Measurements from ENCODE around the gene UFSP1. TPM values are rescaled to one million over a fixed set of nuclear protein-coding genes. Genes with fewer than 3 reads are reported as not detected.
A peak's percentile ranks its signal among the peaks of the same experiment; 100 is the strongest.

Gene UFSP1
- total and polyA plus RNA-seq, 5 donors from 2014 or later: 0.39 to 4.8 (median 1.4) TPM

GRCh38 chr7:100888291-100888987, 1.1 kb downstream of the UFSP1 start:
- Mint-ChIP-seq H3K4me1 (peaks cover 0 to 54% (median 31%) of the 10 kb centered on the region in 4 donors), H3K9me3 (peaks cover 0 to 2% (median 0%) of the 10 kb centered on the region in 7 donors), H3K27me3 (peaks cover 32% of the 10 kb centered on the region), H3K36me3 (peaks cover 45% of the 10 kb centered on the region), H3K4me3 (peak overlapping the region; percentile 86 to 92 (median 88)), H3K27ac (peak overlapping the region; percentile 96 to 97 (median 96))
- Histone ChIP-seq H3K4me1 (ENCODE audit: control insufficient read depth, insufficient read depth, low read length, poor library complexity, severe bottlenecking) (peaks cover 36% of the 10 kb centered on the region), H3K4me3 (ENCODE audit: low read depth, low read length) (peak overlapping the region; percentile 31), H3K9me3 (ENCODE audit: control insufficient read depth in 2 of 2, low read length in 2 of 2) (no peaks in the 10 kb centered on the region), H3K27me3 (ENCODE audit: control insufficient read depth, insufficient read depth, low read length) (no peaks in the 10 kb centered on the region), H3K27ac (ENCODE audit: insufficient read depth, low read length, poor library complexity, severe bottlenecking) (peak overlapping the region; percentile 78), H3K36me3 (ENCODE audit: control insufficient read depth, insufficient read depth, low read length) (peaks cover 38% of the 10 kb centered on the region)
- no peak for ATAC-seq (ENCODE audit: low read depth in 2 of 2)
- no peak for DNase-seq

GRCh38 chr7:100887516-100888290, 1.8 kb downstream of the UFSP1 start:
- Mint-ChIP-seq H3K4me3 (peak overlapping the region; percentile 86 to 92 (median 88)), H3K27me3 (peaks cover 28% of the 10 kb centered on the region), H3K9me3 (peaks cover 0 to 2% (median 0%) of the 10 kb centered on the region in 7 donors), H3K4me1 (peaks cover 0 to 56% (median 32%) of the 10 kb centered on the region in 4 donors), H3K27ac (peak overlapping the region; percentile 96 to 97 (median 96)), H3K36me3 (peaks cover 51% of the 10 kb centered on the region)
- no peaks in the 10 kb centered on the region for H3K27me3 ChIP-seq (ENCODE audit: control insufficient read depth, insufficient read depth, low read length)
- H3K36me3 ChIP-seq (ENCODE audit: control insufficient read depth, insufficient read depth, low read length): peaks cover 45% of the 10 kb centered on the region
- H3K4me3 ChIP-seq (ENCODE audit: low read depth, low read length): peak overlapping the region; percentile 48
- DNase-seq (peak; percentile 49 to 84 (median 63)), ATAC-seq (ENCODE audit: low read depth in 2 of 2) (peak; percentile 24 to 37)
- H3K27ac ChIP-seq (ENCODE audit: insufficient read depth, low read length, poor library complexity, severe bottlenecking): peak overlapping the region; percentile 78
- peaks cover 36% of the 10 kb centered on the region for H3K4me1 ChIP-seq (ENCODE audit: control insufficient read depth, insufficient read depth, low read length, poor library complexity, severe bottlenecking)
- no peaks in the 10 kb centered on the region for H3K9me3 ChIP-seq (ENCODE audit: control insufficient read depth in 2 of 2, low read length in 2 of 2)

- Histone ChIP-seq H3K4me3 (ENCODE audit: low read depth, low read length) (peak overlapping the region; percentile 48), H3K27ac (ENCODE audit: insufficient read depth, low read length, poor library complexity, severe bottlenecking) (peak overlapping the region; percentile 78), H3K9me3 (ENCODE audit: control insufficient read depth in 2 of 2, low read length in 2 of 2) (no peaks in the 10 kb centered on the region), H3K36me3 (ENCODE audit: control insufficient read depth, insufficient read depth, low read length) (peaks cover 51% of the 10 kb centered on the region), H3K4me1 (ENCODE audit: control insufficient read depth, insufficient read depth, low read length, poor library complexity, severe bottlenecking) (peaks cover 36% of the 10 kb centered on the region), H3K27me3 (ENCODE audit: control insufficient read depth, insufficient read depth, low read length) (no peaks in the 10 kb centered on the region)
- no peak for ATAC-seq (ENCODE audit: low read depth in 2 of 2)
- Mint-ChIP-seq H3K27ac (peak overlapping the region; percentile 96 to 97 (median 96)), H3K36me3 (peaks cover 56% of the 10 kb centered on the region), H3K4me3 (peak overlapping the region; percentile 86 to 92 (median 88)), H3K4me1 (peaks cover 0 to 55% (median 32%) of the 10 kb centered on the region in 4 donors), H3K9me3 (peaks cover 0 to 2% (median 0%) of the 10 kb centered on the region in 7 donors), H3K27me3 (peaks cover 21% of the 10 kb centered on the region)
- no peak for DNase-seq
Measured at GRCh38 chr7:100886936-100887515, 2.5 kb downstream of the UFSP1 start.

GRCh38 chr7:100886142-100886935, 3.2 kb downstream of the UFSP1 start:
- H3K4me3 Mint-ChIP-seq: peak overlapping the region; percentile 21 to 87 (median 67)
- Histone ChIP-seq H3K9me3 (ENCODE audit: control insufficient read depth in 2 of 2, low read length in 2 of 2) (no peaks in the 10 kb centered on the region), H3K4me3 (ENCODE audit: low read depth, low read length) (no peak overlapping the region), H3K4me1 (ENCODE audit: control insufficient read depth, insufficient read depth, low read length, poor library complexity, severe bottlenecking) (peaks cover 36% of the 10 kb centered on the region), H3K36me3 (ENCODE audit: control insufficient read depth, insufficient read depth, low read length) (peaks cover 58% of the 10 kb centered on the region), H3K27ac (ENCODE audit: insufficient read depth, low read length, poor library complexity, severe bottlenecking) (peak overlapping the region; percentile 78), H3K27me3 (ENCODE audit: control insufficient read depth, insufficient read depth, low read length) (no peaks in the 10 kb centered on the region)
- H3K27me3 Mint-ChIP-seq: peaks cover 14% of the 10 kb centered on the region
- H3K27ac Mint-ChIP-seq: peak overlapping the region in 1 of 3 donors; percentile 67
- peaks cover 57% of the 10 kb centered on the region for H3K36me3 Mint-ChIP-seq
- peaks cover 0 to 2% (median 0%) of the 10 kb centered on the region in 7 donors for H3K9me3 Mint-ChIP-seq
- ATAC-seq (ENCODE audit: low read depth in 2 of 2) (no peak), DNase-seq (no peak)
- peaks cover 0 to 52% (median 28%) of the 10 kb centered on the region in 4 donors for H3K4me1 Mint-ChIP-seq

DNA sequence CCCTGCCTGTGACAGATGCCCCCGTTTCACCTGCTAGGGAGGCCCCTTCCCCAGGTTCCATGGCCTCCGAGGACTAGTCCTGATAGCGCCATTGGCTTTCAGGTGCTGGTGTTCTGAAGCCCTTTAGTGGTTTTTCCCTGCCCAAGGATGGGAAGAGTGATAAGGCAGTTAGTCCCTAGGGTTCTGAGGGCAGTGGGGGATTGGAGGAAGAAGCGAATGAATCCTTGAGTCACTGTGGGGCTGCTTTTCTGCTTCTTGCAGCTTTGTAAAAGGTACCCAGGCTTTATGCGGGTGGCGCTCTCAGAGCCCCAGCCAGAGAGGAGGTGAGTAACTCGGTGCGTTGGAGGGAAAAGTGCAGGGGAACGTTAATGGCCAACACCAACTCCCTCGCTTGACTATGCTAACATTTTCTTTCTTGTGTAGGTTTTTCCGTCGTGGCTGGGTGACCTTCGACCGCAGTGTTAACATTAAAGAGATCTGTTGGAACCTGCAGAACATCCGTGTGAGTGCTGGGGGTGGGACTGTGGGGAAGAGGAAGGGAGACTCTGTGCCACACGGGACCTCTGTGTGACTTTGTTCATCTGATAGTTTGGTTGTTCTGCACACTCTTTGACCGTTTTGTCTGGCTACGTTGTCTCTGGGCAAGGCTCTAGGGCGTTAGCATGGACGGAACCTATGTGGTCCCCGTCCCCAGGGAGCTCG, 3.9 kb downstream of the UFSP1 start:
- H3K9me3 Mint-ChIP-seq: peaks cover 0 to 2% (median 0%) of the 10 kb centered on the region in 7 donors
- Histone ChIP-seq H3K27ac (ENCODE audit: insufficient read depth, low read length, poor library complexity, severe bottlenecking) (no peak overlapping the region), H3K27me3 (ENCODE audit: control insufficient read depth, insufficient read depth, low read length) (no peaks in the 10 kb centered on the region), H3K4me3 (ENCODE audit: low read depth, low read length) (no peak overlapping the region), H3K4me1 (ENCODE audit: control insufficient read depth, insufficient read depth, low read length, poor library complexity, severe bottlenecking) (peaks cover 29% of the 10 kb centered on the region), H3K9me3 (ENCODE audit: control insufficient read depth in 2 of 2, low read length in 2 of 2) (no peaks in the 10 kb centered on the region), H3K36me3 (ENCODE audit: control insufficient read depth, insufficient read depth, low read length) (peaks cover 61% of the 10 kb centered on the region)
- H3K4me1 Mint-ChIP-seq: peaks cover 0 to 50% (median 29%) of the 10 kb centered on the region in 4 donors
- ATAC-seq (ENCODE audit: low read depth in 2 of 2): no peak
- peaks cover 59% of the 10 kb centered on the region for H3K36me3 Mint-ChIP-seq
- H3K27me3 Mint-ChIP-seq: peaks cover 10% of the 10 kb centered on the region
- DNase-seq: no peak
- H3K27ac Mint-ChIP-seq: peak overlapping the region in 2 of 3 donors; percentile 7 to 67
- H3K4me3 Mint-ChIP-seq: peak overlapping the region in 2 of 4 donors; percentile 18 to 83

DNA sequence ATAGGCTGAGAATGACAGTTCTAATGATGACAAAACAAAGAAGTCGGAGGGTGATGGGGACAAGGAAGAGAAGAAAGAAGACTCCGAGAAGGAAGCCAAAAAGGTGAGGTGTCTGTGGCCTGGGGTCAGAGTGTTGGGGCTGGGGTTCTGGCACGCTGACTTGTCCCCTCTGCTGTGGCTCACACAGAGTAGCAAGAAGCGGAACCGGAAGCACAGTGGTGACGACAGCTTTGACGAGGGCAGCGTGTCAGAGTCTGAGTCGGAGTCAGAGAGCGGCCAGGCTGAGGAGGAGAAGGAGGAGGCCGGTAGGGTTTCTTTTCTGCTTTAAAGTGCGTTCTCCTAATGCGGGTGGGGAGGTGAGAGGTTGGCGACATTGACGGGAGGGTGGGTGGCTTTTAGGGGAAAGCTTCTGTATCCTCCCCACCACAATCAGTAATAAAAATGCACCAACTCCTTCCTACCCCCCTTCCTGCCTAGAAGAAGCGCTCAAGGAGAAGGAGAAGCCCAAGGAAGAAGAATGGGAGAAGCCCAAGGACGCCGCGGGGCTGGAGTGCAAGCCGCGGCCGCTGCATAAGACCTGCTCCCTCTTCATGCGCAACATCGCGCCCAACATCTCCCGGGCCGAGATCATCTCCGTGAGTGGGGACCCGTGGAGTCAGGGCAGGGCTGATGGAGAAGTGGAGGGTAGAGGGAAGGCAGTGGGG, 4.6 kb downstream of the UFSP1 start:
- ATAC-seq (ENCODE audit: low read depth in 2 of 2) (no peak), DNase-seq (no peak)
- Mint-ChIP-seq H3K4me1 (peaks cover 0 to 50% (median 30%) of the 10 kb centered on the region in 4 donors), H3K27me3 (peaks cover 3% of the 10 kb centered on the region), H3K4me3 (peak overlapping the region in 2 of 4 donors; percentile 43 to 83), H3K27ac (peak overlapping the region in 2 of 3 donors; percentile 7 to 83), H3K36me3 (peaks cover 62% of the 10 kb centered on the region), H3K9me3 (no peaks in the 10 kb centered on the region)
- H3K27ac ChIP-seq (ENCODE audit: insufficient read depth, low read length, poor library complexity, severe bottlenecking): no peak overlapping the region
- H3K36me3 ChIP-seq (ENCODE audit: control insufficient read depth, insufficient read depth, low read length): peaks cover 64% of the 10 kb centered on the region
- no peaks in the 10 kb centered on the region for H3K9me3 ChIP-seq (ENCODE audit: control insufficient read depth in 2 of 2, low read length in 2 of 2)
- H3K4me3 ChIP-seq (ENCODE audit: low read depth, low read length): no peak overlapping the region
- peaks cover 22% of the 10 kb centered on the region for H3K4me1 ChIP-seq (ENCODE audit: control insufficient read depth, insufficient read depth, low read length, poor library complexity, severe bottlenecking)
- no peaks in the 10 kb centered on the region for H3K27me3 ChIP-seq (ENCODE audit: control insufficient read depth, insufficient read depth, low read length)

Measured in CD4-positive, CD25-positive, alpha-beta regulatory T cell (primary cell).